GM23338 (cell line): ENCODE measurements around the gene FGF10.

Experiments used
- CREB1 ChIP-seq: fragments of 250-450 bp; sonication (Bioruptor Pico); IDR thresholded peaks from 2 replicates; pipeline ENCODE4 v1.5.0; 2020; ENCODE audit warnings: low read depth, mild to moderate bottlenecking, moderate library complexity
- EZH2 ChIP-seq: fragments of 200-600 bp; sonication (generic); IDR thresholded peaks from one replicate; pipeline ENCODE4 v1.8.0; 2017; ENCODE audit warnings: antibody characterized with exemption, mild to moderate bottlenecking, low read depth; ENCODE audit not compliant: unreplicated experiment
- EZH2phosphoT487 ChIP-seq: fragments of 200-600 bp; sonication (generic); IDR thresholded peaks from one replicate; pipeline ENCODE4 v1.8.1; 2018; ENCODE audit warnings: antibody characterized with exemption; ENCODE audit not compliant: unreplicated experiment
- JUNB ChIP-seq: IDR thresholded peaks from one replicate; pipeline ENCODE4 v1.6.1; 2016; ENCODE audit warnings: antibody characterized with exemption; ENCODE audit not compliant: unreplicated experiment
- NANOG ChIP-seq: IDR thresholded peaks from 2 replicates; pipeline ENCODE4 v1.6.1; 2016; ENCODE audit warnings: antibody characterized with exemption, borderline replicate concordance
- POLR2AphosphoS5 ChIP-seq: IDR thresholded peaks from 2 replicates; pipeline ENCODE4 v1.6.1; 2016; ENCODE audit warnings: antibody characterized with exemption, low read depth
- STAT1 ChIP-seq: IDR thresholded peaks from one replicate; pipeline ENCODE4 v1.6.1; 2016; ENCODE audit warnings: antibody characterized with exemption; ENCODE audit not compliant: unreplicated experiment
- ZNF114 ChIP-seq: fragments of 250-450 bp; sonication (Bioruptor Pico); IDR thresholded peaks from 2 replicates; pipeline ENCODE4 v1.5.0; 2020; ENCODE audit warnings: mild to moderate bottlenecking, moderate library complexity
- TF ChIP-seq, protein P1 (sequence below), 2 experiments: fragments of 200-600 bp in 1 of 2; sonication (generic) in 1 of 2; conservative IDR thresholded peaks; 2 replicates each; pipeline versions ENCODE4 v1.5.1 to v1.6.1; 2016 to 2017; ENCODE audit warnings: antibody characterized with exemption in 2 of 2, low read depth in 2 of 2, mild to moderate bottlenecking in 2 of 2, moderate library complexity in 1 of 2
- TF ChIP-seq, protein P2 (sequence below): fragments of 250-450 bp; sonication (Bioruptor Pico); IDR thresholded peaks from 2 replicates; pipeline ENCODE4 v1.5.0; 2020; ENCODE audit warnings: mild to moderate bottlenecking, moderate library complexity
- TF ChIP-seq, protein P3 (sequence below): IDR thresholded peaks from one replicate; pipeline ENCODE4 v1.6.1; 2018; ENCODE audit warnings: antibody characterized with exemption; ENCODE audit not compliant: unreplicated experiment
- TF ChIP-seq, protein P4 (sequence below): IDR thresholded peaks from 2 replicates; pipeline ENCODE4 v1.6.1; 2016; ENCODE audit warnings: antibody characterized with exemption

DNA sequence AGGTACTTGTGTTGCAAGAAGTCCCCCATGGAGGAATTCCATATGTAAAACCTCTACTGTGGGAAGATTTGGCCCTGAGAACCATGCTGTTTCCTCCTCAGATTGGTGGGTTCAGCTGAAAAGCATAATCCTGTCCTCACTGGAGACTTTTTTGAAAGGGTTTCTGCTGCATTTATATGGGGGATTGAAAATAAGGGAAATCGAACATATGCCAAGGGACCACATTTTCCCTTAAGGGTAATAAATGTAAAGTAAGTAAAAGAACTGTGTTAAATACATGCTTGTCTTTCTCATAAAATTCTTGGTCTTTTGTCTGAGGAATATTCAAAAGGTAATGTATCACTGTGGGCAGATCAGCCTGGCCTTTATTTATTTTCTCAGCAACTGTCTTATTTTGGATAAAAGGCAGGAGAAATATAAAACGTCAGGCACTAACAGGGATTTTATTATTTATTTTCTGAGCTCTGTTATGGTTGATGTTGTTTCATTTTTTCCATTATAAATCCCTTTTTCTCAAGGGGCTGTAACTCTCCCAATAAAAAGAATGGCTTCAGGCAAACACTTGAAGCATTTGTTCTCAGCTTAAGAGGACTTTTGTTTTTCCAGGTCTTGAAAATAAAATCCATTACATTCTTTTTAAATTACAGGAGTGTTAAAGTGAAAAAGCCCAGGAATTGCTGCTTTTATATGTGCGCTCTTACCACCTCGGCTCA is 131.4 kb downstream of the FGF10 start:
- TF ChIP-seq, protein P1, sequence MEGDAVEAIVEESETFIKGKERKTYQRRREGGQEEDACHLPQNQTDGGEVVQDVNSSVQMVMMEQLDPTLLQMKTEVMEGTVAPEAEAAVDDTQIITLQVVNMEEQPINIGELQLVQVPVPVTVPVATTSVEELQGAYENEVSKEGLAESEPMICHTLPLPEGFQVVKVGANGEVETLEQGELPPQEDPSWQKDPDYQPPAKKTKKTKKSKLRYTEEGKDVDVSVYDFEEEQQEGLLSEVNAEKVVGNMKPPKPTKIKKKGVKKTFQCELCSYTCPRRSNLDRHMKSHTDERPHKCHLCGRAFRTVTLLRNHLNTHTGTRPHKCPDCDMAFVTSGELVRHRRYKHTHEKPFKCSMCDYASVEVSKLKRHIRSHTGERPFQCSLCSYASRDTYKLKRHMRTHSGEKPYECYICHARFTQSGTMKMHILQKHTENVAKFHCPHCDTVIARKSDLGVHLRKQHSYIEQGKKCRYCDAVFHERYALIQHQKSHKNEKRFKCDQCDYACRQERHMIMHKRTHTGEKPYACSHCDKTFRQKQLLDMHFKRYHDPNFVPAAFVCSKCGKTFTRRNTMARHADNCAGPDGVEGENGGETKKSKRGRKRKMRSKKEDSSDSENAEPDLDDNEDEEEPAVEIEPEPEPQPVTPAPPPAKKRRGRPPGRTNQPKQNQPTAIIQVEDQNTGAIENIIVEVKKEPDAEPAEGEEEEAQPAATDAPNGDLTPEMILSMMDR (conservative IDR thresholded peaks at IDR 0.05; ENCODE audit: low read depth in 2 of 2): no peak
- TF ChIP-seq, protein P2, sequence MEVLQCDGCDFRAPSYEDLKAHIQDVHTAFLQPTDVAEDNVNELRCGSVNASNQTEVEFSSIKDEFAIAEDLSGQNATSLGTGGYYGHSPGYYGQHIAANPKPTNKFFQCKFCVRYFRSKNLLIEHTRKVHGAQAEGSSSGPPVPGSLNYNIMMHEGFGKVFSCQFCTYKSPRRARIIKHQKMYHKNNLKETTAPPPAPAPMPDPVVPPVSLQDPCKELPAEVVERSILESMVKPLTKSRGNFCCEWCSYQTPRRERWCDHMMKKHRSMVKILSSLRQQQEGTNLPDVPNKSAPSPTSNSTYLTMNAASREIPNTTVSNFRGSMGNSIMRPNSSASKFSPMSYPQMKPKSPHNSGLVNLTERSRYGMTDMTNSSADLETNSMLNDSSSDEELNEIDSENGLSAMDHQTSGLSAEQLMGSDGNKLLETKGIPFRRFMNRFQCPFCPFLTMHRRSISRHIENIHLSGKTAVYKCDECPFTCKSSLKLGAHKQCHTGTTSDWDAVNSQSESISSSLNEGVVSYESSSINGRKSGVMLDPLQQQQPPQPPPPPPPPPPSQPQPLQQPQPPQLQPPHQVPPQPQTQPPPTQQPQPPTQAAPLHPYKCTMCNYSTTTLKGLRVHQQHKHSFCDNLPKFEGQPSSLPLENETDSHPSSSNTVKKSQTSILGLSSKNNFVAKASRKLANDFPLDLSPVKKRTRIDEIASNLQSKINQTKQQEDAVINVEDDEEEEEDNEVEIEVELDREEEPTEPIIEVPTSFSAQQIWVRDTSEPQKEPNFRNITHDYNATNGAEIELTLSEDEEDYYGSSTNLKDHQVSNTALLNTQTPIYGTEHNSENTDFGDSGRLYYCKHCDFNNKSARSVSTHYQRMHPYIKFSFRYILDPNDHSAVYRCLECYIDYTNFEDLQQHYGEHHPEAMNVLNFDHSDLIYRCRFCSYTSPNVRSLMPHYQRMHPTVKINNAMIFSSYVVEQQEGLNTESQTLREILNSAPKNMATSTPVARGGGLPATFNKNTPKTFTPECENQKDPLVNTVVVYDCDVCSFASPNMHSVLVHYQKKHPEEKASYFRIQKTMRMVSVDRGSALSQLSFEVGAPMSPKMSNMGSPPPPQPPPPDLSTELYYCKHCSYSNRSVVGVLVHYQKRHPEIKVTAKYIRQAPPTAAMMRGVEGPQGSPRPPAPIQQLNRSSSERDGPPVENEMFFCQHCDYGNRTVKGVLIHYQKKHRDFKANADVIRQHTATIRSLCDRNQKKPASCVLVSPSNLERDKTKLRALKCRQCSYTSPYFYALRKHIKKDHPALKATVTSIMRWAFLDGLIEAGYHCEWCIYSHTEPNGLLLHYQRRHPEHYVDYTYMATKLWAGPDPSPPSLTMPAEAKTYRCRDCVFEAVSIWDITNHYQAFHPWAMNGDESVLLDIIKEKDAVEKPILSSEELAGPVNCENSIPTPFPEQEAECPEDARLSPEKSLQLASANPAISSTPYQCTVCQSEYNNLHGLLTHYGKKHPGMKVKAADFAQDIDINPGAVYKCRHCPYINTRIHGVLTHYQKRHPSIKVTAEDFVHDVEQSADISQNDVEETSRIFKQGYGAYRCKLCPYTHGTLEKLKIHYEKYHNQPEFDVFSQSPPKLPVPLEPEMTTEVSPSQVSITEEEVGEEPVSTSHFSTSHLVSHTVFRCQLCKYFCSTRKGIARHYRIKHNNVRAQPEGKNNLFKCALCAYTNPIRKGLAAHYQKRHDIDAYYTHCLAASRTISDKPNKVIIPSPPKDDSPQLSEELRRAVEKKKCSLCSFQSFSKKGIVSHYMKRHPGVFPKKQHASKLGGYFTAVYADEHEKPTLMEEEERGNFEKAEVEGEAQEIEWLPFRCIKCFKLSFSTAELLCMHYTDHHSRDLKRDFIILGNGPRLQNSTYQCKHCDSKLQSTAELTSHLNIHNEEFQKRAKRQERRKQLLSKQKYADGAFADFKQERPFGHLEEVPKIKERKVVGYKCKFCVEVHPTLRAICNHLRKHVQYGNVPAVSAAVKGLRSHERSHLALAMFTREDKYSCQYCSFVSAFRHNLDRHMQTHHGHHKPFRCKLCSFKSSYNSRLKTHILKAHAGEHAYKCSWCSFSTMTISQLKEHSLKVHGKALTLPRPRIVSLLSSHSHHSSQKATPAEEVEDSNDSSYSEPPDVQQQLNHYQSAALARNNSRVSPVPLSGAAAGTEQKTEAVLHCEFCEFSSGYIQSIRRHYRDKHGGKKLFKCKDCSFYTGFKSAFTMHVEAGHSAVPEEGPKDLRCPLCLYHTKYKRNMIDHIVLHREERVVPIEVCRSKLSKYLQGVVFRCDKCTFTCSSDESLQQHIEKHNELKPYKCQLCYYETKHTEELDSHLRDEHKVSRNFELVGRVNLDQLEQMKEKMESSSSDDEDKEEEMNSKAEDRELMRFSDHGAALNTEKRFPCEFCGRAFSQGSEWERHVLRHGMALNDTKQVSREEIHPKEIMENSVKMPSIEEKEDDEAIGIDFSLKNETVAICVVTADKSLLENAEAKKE (CRISPR knock-in tag): no peak
- no peak for TF ChIP-seq STAT1
- TF ChIP-seq JUNB: no peak
- TF ChIP-seq POLR2AphosphoS5: no peak
- TF ChIP-seq EZH2phosphoT487: no peak
- no peak for TF ChIP-seq EZH2
- TF ChIP-seq, protein P3, sequence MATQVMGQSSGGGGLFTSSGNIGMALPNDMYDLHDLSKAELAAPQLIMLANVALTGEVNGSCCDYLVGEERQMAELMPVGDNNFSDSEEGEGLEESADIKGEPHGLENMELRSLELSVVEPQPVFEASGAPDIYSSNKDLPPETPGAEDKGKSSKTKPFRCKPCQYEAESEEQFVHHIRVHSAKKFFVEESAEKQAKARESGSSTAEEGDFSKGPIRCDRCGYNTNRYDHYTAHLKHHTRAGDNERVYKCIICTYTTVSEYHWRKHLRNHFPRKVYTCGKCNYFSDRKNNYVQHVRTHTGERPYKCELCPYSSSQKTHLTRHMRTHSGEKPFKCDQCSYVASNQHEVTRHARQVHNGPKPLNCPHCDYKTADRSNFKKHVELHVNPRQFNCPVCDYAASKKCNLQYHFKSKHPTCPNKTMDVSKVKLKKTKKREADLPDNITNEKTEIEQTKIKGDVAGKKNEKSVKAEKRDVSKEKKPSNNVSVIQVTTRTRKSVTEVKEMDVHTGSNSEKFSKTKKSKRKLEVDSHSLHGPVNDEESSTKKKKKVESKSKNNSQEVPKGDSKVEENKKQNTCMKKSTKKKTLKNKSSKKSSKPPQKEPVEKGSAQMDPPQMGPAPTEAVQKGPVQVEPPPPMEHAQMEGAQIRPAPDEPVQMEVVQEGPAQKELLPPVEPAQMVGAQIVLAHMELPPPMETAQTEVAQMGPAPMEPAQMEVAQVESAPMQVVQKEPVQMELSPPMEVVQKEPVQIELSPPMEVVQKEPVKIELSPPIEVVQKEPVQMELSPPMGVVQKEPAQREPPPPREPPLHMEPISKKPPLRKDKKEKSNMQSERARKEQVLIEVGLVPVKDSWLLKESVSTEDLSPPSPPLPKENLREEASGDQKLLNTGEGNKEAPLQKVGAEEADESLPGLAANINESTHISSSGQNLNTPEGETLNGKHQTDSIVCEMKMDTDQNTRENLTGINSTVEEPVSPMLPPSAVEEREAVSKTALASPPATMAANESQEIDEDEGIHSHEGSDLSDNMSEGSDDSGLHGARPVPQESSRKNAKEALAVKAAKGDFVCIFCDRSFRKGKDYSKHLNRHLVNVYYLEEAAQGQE: no peak
- no peak for TF ChIP-seq NANOG
- TF ChIP-seq, protein P4, sequence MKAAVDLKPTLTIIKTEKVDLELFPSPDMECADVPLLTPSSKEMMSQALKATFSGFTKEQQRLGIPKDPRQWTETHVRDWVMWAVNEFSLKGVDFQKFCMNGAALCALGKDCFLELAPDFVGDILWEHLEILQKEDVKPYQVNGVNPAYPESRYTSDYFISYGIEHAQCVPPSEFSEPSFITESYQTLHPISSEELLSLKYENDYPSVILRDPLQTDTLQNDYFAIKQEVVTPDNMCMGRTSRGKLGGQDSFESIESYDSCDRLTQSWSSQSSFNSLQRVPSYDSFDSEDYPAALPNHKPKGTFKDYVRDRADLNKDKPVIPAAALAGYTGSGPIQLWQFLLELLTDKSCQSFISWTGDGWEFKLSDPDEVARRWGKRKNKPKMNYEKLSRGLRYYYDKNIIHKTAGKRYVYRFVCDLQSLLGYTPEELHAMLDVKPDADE: no peak
- TF ChIP-seq CREB1: no peak
- no peak for TF ChIP-seq ZNF114 (CRISPR knock-in tag)
